SK-N-DZ (cell line): ENCODE data around the gene GOLGA6L10.
"Not testable (repeated sequence)": the region's sequence is repeated elsewhere in the genome, so short reads cannot be mapped to it uniquely, and the experiment has no call there.

Experiments
- DNase-seq: peaks from one replicate; pipeline ENCODE4 v3.0.0-alpha.2; 2015; ENCODE audit warnings: low spot score

Gene GOLGA6L10

DNA sequence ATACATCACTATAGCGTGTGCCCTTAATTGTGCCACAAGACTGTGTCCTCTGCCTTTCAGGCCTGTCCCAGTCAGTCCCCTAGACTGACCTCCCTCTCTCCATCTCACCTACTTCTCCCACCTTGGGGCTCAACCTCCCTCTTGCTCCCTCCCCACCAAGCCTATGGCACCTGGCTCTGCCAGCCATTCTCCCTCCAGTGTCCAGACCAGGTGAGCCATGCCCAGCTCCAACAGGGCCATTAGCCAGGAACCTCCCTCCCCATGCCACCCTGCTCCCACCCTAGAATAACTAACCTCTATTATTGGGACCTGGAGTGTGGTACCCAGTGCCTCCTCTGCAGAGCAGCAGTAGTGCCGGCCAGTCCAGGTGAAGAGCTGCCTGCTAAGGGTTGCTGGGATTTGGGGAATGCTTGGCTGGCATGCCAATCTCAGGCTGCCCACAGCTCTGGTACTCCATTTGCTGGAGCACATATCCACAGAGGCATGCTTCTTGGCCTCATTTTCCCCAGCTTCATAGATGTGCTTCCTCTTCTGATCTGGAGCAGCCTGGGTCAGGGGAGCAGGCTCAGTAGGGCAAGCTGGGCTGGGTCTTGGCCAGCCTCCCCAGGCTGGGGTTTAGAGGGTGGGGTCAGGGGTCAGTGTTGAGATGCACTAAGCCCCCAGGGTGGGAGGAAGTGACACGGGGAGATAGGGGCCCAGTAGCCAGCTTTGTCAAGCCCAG, 47.8 kb downstream of the GOLGA6L10 start:
- DNase-seq: no peak

DNA sequence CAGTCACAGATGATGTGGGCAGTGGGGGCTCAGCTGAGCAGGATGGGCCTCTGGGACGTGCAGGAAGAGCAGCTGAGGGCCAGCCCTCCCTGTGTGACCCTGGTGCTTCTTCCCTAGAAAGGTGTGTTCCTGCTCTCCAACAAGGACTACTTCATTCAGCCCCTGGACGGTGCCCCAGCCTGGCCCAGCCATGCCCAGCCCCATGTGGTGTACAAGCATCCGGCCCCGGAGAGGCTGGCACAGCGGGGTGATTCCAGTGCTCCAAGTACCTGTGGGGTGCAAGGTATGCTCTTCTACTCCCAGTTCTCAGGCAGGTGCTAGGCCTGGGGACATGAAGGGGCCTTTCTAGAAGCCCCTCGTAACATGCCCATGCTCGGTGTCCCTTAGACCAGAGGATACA, 48.4 kb downstream of the GOLGA6L10 start:
- DNase-seq: no peak

DNA sequence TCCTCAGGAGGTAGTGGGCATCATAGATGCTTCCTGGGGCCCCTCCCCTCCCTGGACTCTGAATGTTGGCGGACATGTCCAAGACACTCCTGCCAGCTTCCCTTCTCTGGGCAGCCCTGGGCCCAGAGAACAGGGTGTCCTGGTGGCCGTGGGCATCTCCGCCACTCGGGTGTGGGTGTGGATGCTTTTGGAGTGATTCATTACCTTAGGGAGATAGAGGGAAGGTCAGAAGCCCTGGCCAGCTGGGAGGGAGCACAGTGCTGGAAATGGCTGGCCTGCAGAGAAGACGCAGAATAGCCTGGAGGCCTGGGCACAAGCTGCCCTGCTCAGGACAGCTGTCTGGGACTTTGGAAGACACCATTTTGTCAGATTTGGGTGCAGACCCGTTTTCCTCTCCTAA, 48.9 kb downstream of the GOLGA6L10 start:
- not testable (repeated sequence) for DNase-seq

DNA sequence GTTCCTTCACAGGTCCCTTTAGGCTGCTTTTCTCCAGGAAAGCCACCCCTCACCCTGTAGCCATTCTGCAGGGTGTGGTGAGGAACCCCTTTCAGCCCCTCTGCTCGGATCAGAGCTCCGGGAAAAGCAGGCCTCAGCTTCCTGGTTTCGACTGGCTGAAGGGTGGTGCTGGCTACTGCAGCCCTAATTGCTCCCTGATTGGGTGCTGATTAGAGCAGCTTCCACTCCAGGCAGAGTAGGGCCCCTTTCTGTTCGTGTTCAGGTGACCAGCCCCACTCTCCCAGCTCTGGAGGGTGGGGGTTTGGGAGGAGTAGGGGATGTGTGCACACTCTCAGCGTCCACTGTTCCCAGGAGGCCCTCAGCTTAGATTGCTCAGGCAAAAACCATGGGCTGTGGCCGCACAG, 49.8 kb downstream of the GOLGA6L10 start:
- DNase-seq: not testable (repeated sequence)

- no peak for DNase-seq
These were observed 50.8 kb downstream of the GOLGA6L10 start for GRCh38 chr15:82298520-82298919.

- DNase-seq: no peak
These were observed 51.2 kb downstream of the GOLGA6L10 start for GRCh38 chr15:82298032-82298431.

DNA sequence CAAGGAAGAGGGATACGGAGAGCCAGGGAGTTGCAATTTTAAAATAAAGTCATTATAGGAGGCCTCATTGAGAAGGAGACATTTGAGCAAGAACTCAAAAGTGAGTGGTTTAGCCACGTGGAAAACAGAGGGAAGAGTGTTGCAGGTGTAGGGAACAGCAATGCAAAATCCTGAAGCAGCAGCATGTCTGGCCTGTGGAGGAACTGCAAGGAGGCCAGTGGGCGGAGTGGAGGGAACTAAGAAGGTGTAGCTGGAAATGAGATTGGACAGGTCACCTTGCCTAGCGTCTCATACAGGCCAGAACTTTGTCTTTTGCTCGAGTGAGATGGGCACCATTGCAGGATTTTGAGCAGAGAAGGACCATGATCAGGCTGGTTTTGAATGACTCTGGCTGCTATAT, 51.7 kb downstream of the GOLGA6L10 start:
- DNase-seq: no peak

- DNase-seq: no peak
These were observed 55.1 kb downstream of the GOLGA6L10 start for GRCh38 chr15:82294061-82294690.

GRCh38 chr15:82292271-82292670, 57.0 kb downstream of the GOLGA6L10 start:
- DNase-seq: no peak
